Peyer's patch (tissue), 4 donors: ENCODE measurements around the gene IGF1.

Source experiments
- POLR2A ChIP-seq, 2 donors: fragments of 450-650 bp; IDR thresholded peaks; one replicate each; pipeline ENCODE4 v1.5.1; 2017; ENCODE audit warnings: antibody characterized with exemption in 2 of 2, mild to moderate bottlenecking in 2 of 2, moderate library complexity in 2 of 2
- TF ChIP-seq, protein P1 (sequence below), 6 experiments: fragments of 450-650 bp in 4 of 6; fragments of 200-600 bp in 2 of 6; sonication (generic) in 1 of 6; IDR thresholded peaks; one replicate each; pipeline ENCODE4 v1.5.1; 2017 to 2019; ENCODE audit warnings: antibody characterized with exemption in 6 of 6, mild to moderate bottlenecking in 3 of 6, moderate library complexity in 1 of 6

- TF ChIP-seq, protein P1, sequence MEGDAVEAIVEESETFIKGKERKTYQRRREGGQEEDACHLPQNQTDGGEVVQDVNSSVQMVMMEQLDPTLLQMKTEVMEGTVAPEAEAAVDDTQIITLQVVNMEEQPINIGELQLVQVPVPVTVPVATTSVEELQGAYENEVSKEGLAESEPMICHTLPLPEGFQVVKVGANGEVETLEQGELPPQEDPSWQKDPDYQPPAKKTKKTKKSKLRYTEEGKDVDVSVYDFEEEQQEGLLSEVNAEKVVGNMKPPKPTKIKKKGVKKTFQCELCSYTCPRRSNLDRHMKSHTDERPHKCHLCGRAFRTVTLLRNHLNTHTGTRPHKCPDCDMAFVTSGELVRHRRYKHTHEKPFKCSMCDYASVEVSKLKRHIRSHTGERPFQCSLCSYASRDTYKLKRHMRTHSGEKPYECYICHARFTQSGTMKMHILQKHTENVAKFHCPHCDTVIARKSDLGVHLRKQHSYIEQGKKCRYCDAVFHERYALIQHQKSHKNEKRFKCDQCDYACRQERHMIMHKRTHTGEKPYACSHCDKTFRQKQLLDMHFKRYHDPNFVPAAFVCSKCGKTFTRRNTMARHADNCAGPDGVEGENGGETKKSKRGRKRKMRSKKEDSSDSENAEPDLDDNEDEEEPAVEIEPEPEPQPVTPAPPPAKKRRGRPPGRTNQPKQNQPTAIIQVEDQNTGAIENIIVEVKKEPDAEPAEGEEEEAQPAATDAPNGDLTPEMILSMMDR (IDR thresholded peaks at IDR 0.05), result no peak
- TF ChIP-seq POLR2A (IDR thresholded peaks at IDR 0.05), result no peak
Measured at GRCh38 chr12:102376781-102377180, 103.6 kb downstream of the IGF1 start.
